Lower lobe of right lung (tissue), 2 donors: ENCODE measurements around the gene PLIN4. TPM values are rescaled to one million over a fixed set of nuclear protein-coding genes. Genes with fewer than 3 reads are reported as not detected.

Experiments
- ATAC-seq, 2 donors: fragments of 200-7000 bp; cut with Tn5 transposase; one replicate each; pipeline ENCODE4 v1.9.1; 2020 to 2022; ENCODE audit warnings: mild to moderate bottlenecking in 2 of 2, moderate library complexity in 2 of 2
- DNase-seq: peaks from one replicate; pipeline ENCODE4 v3.0.0-alpha.2; 2020
- H3K27ac ChIP-seq: fragments of 200-600 bp; one replicate; pipeline ENCODE4 v1.8.0; 2022
- H3K27me3 ChIP-seq: fragments of 200-600 bp; one replicate; pipeline ENCODE4 v1.8.0; 2022; ENCODE audit warnings: low read depth
- H3K36me3 ChIP-seq: fragments of 200-600 bp; one replicate; pipeline ENCODE4 v1.8.0; 2022; ENCODE audit warnings: mild to moderate bottlenecking
- H3K4me1 ChIP-seq: fragments of 200-600 bp; one replicate; pipeline ENCODE4 v1.8.0; 2022
- H3K4me3 ChIP-seq: fragments of 200-600 bp; one replicate; pipeline ENCODE4 v1.8.0; 2022; ENCODE audit warnings: mild to moderate bottlenecking
- H3K9me3 ChIP-seq: fragments of 200-600 bp; one replicate; pipeline ENCODE4 v1.8.0; 2022
- CTCF ChIP-seq: fragments of 200-600 bp; IDR thresholded peaks from one replicate; pipeline ENCODE4 v1.8.0; 2022; ENCODE audit warnings: antibody characterized with exemption, mild to moderate bottlenecking
- intact Hi-C: fragments of 100-400 bp; cut with DNase I; formaldehyde crosslinking; loops from one replicate; pipeline ENCODE4 v1.11.0; 2022
- total RNA-seq: library from RNA; stranded (reverse); fragmentation: NEBNext Ultra II Directional; extraction: Animal tissue kit (Norgen Biotek cat#: 25700); gene quantifications from one replicate; pipeline ENCODE4 v1.2.1, GENCODE V29; 2021
- donor health status: DM: no; HTN: yes; CAD: no; lungs with severe emphysema.

PLIN4 gene
- total RNA-seq, 1 donor from 2014 or later = 4.6 TPM

- no peak for TF ChIP-seq CTCF
- H3K27me3 ChIP-seq = no peaks in the 10 kb centered on the region
- intact Hi-C loops = no loop called here
- no peaks in the 10 kb centered on the region for H3K4me1 ChIP-seq
- no peaks in the 10 kb centered on the region for H3K9me3 ChIP-seq
- H3K4me3 ChIP-seq = no peak overlapping the region
- DNase-seq (no peak), ATAC-seq (no peak)
- H3K36me3 ChIP-seq = peaks cover 51% of the 10 kb centered on the region
- no peak overlapping the region for H3K27ac ChIP-seq
These were observed 35.4 kb downstream of the PLIN4 start for GRCh38 chr19:4482721-4483364.

- intact Hi-C loops = no loop called here
- DNase-seq (no peak), ATAC-seq (no peak)
- H3K27me3 ChIP-seq = no peaks in the 10 kb centered on the region
- no peak overlapping the region for H3K27ac ChIP-seq
- H3K4me1 ChIP-seq = peaks cover 16% of the 10 kb centered on the region
- TF ChIP-seq CTCF = no peak
- peaks cover 53% of the 10 kb centered on the region for H3K36me3 ChIP-seq
- H3K4me3 ChIP-seq = no peak overlapping the region
- H3K9me3 ChIP-seq = no peaks in the 10 kb centered on the region
These were observed 41.1 kb downstream of the PLIN4 start for GRCh38 chr19:4477034-4477801.

GRCh38 chr19:4474514-4475022 lies 43.7 kb downstream of the PLIN4 start:
- H3K27me3 ChIP-seq = no peaks in the 10 kb centered on the region
- peaks cover 16% of the 10 kb centered on the region for H3K4me1 ChIP-seq
- intact Hi-C loops = no loop called here
- no peak overlapping the region for H3K27ac ChIP-seq
- peaks cover 37% of the 10 kb centered on the region for H3K36me3 ChIP-seq
- no peak overlapping the region for H3K4me3 ChIP-seq
- no peak for TF ChIP-seq CTCF
- no peak for ATAC-seq
- no peaks in the 10 kb centered on the region for H3K9me3 ChIP-seq
- no peak for DNase-seq

- Histone ChIP-seq H3K4me1 (peaks cover 16% of the 10 kb centered on the region), H3K4me3 (no peak overlapping the region), H3K27ac (no peak overlapping the region), H3K36me3 (peaks cover 34% of the 10 kb centered on the region), H3K27me3 (no peaks in the 10 kb centered on the region), H3K9me3 (no peaks in the 10 kb centered on the region)
- ATAC-seq (no peak), DNase-seq (no peak)
- intact Hi-C loops = no loop called here
- no peak for TF ChIP-seq CTCF
These were observed 44.3 kb downstream of the PLIN4 start for GRCh38 chr19:4473763-4474513.

- Histone ChIP-seq H3K9me3 (no peaks in the 10 kb centered on the region), H3K27me3 (no peaks in the 10 kb centered on the region), H3K36me3 (peaks cover 27% of the 10 kb centered on the region), H3K4me1 (peaks cover 16% of the 10 kb centered on the region), H3K27ac (no peak overlapping the region), H3K4me3 (peak overlapping the region; percentile 83)
- no peak for TF ChIP-seq CTCF
- intact Hi-C loops = no loop called here
- no peak for ATAC-seq
- no peak for DNase-seq
These were observed 45.1 kb downstream of the PLIN4 start for GRCh38 chr19:4473011-4473762.
